Transverse colon (tissue), 4 donors: ENCODE measurements around the gene VSIG2. TPM values are rescaled to one million over a fixed set of nuclear protein-coding genes. Genes with fewer than 3 reads are reported as not detected.

ENCODE experiments used
- DNase-seq: peaks from one replicate; pipeline ENCODE4 v3.0.0-alpha.2; 2019
- H3K27ac ChIP-seq, 4 donors: fragments of 200-600 bp; sonication (generic); 2 replicates each; pipeline ENCODE4 v1.5.1; 2016 to 2018; ENCODE audit warnings: inconsistent platforms in 4 of 4
- H3K27me3 ChIP-seq: fragments of 200-600 bp; sonication (generic); 2 replicates; pipeline ENCODE4 v1.5.1; 2017; ENCODE audit warnings: inconsistent platforms
- H3K36me3 ChIP-seq, 4 donors: fragments of 200-600 bp; sonication (generic); 2 replicates each; pipeline ENCODE4 v1.5.1; 2017 to 2019; ENCODE audit warnings: inconsistent platforms in 4 of 4
- H3K4me1 ChIP-seq, 4 donors: fragments of 200-600 bp; sonication (generic); 2 replicates each; pipeline ENCODE4 v1.5.1; 2017 to 2020; ENCODE audit warnings: inconsistent platforms in 4 of 4
- H3K4me3 ChIP-seq, 4 donors: fragments of 200-600 bp; sonication (generic); 1 replicate in 1 of 4; 2 replicates in 3 of 4; pipeline versions ENCODE4 v1.5.1 to v1.6.1; 2017 to 2019; ENCODE audit warnings: inconsistent platforms in 4 of 4
- H3K9me3 ChIP-seq, 2 donors: fragments of 200-600 bp; sonication (generic); 2 replicates each; pipeline ENCODE4 v1.5.1; 2017 to 2019; ENCODE audit warnings: inconsistent platforms in 2 of 2
- EP300 ChIP-seq: sonication (generic); formaldehyde crosslinking; IDR thresholded peaks from one replicate; pipeline ENCODE4 v1.6.1; 2017; ENCODE audit warnings: antibody characterized with exemption, low read depth
- POLR2A ChIP-seq: fragments of 450-650 bp; IDR thresholded peaks from one replicate; pipeline ENCODE4 v1.6.1; 2016; ENCODE audit warnings: antibody characterized with exemption, mild to moderate bottlenecking, moderate library complexity
- POLR2AphosphoS5 ChIP-seq, 3 donors: sonication (generic); formaldehyde crosslinking; IDR thresholded peaks; one replicate each; pipeline ENCODE4 v1.6.1; 2016; ENCODE audit warnings: antibody characterized with exemption in 3 of 3
- WGBS, 2 donors: methylation state at CpG; one replicate each; pipeline ENCODE4 v1.1.5; 2018; ENCODE audit warnings: low coverage in 1 of 2; 5-methylcytosine and 5-hydroxymethylcytosine counted together
- in situ Hi-C, 4 donors: fragments of 200-750 bp; cut with MboI; loops; one replicate each; pipeline versions ENCODE4 v1.15.0 to v1.15.1; 2017; ENCODE audit warnings: low sequenced_read_pairs in 3 of 4, low pct_ligation_motif_present in 1 of 4, low pct_unique_long_range_greater_than_20kb in 1 of 4
- intact Hi-C: fragments of 100-400 bp; cut with DNase I; formaldehyde crosslinking; loops from one replicate; pipeline ENCODE4 v1.15.1; 2023; ENCODE audit warnings: low total_unique reads
- total RNA-seq, 4 donors: library from RNA; depleted of rRNA; stranded (reverse); fragments of >200 nt; gene quantifications; one replicate each; pipeline ENCODE4 v1.1.0, GENCODE V29; 2016
- TF ChIP-seq, protein P1 (sequence below), 5 experiments: fragments of 200-600 bp in 3 of 5; fragments of 450-650 bp in 2 of 5; sonication (generic) in 3 of 5; IDR thresholded peaks; 1 replicate in 2 of 5; 2 replicates in 3 of 5; pipeline ENCODE4 v1.5.1; 2016 to 2017; ENCODE audit warnings: antibody characterized with exemption in 5 of 5, inconsistent platforms in 3 of 5, mild to moderate bottlenecking in 2 of 5, moderate library complexity in 1 of 5

Gene VSIG2
- total RNA-seq, 4 donors from 2014 or later, result 91.3 to 160 (median 108) TPM

DNA sequence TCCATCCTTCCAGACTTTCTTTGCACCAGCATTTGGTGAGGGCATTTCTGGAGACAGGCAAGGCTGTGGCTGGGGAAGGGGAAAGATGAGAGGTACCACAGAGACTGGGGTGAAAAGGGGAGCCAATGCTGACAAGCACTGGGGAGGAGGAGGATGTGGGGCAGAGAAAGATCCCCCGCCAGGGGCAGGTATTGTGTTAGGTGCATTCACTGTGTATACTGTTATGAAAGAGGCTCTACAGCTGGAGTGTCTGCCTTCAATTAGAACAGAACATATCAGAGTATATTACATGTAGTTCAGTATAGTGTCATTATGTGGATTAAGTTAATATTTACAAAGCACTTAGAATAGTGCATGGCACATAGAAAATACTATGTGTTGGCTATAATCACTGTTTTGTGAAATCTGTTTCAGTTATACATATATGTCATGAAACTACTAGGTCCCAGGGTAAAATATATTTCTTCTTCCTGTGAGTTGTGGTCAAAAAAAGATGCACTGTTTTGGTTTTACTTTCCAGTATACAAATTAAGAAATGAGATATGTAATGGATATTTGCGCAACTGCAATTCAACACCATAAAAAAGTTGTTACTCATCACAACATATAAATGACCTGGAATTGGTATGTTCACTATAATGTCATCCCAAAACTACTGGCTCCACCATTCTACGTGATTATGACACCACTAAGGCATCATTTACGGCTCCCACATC is 39.7 kb upstream of the VSIG2 start:
- no peak overlapping the region for H3K4me3 ChIP-seq
- no peaks in the 10 kb centered on the region for H3K36me3 ChIP-seq
- intact Hi-C loops (no loop called here), in situ Hi-C loops (no loop called here)
- no peaks in the 10 kb centered on the region for H3K9me3 ChIP-seq
- H3K4me1 ChIP-seq, result peaks cover 0 to 7% (median 1%) of the 10 kb centered on the region in 4 donors
- H3K27me3 ChIP-seq, result no peaks in the 10 kb centered on the region
- no peak for TF ChIP-seq EP300
- DNase-seq, result no peak
- H3K27ac ChIP-seq, result no peak overlapping the region
- 84% methylated on average over 3 to 4 of the region's 4 CpGs for WGBS, 2 donors

DNA sequence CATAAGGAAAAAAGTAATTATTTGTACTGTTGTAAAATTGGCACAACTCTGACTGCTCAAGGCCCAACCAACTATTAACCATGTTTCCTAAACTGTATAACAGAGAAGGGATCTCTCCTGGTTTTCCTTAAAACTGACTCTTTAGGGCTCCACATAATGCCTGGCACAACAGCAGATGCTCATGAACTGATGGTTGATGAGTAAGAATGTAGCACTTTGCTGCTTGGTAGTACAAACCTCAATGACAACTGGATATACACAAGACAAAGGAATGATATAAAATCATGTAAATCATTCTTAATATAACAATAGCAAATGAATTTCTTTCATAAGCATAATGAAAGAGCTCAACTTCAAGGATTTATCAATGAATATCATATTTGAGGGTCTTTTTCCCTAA is 36.5 kb upstream of the VSIG2 start:
- intact Hi-C loops, result no loop called here
- TF ChIP-seq EP300, result no peak
- no peaks in the 10 kb centered on the region for H3K27me3 ChIP-seq
- no peaks in the 10 kb centered on the region for H3K9me3 ChIP-seq
- no peak overlapping the region for H3K4me3 ChIP-seq
- in situ Hi-C loops, result no loop called here
- no peak overlapping the region for H3K27ac ChIP-seq
- no peaks in the 10 kb centered on the region for H3K36me3 ChIP-seq
- H3K4me1 ChIP-seq, result peaks cover 0 to 9% (median under 1%) of the 10 kb centered on the region in 4 donors
- DNase-seq, result no peak

DNA sequence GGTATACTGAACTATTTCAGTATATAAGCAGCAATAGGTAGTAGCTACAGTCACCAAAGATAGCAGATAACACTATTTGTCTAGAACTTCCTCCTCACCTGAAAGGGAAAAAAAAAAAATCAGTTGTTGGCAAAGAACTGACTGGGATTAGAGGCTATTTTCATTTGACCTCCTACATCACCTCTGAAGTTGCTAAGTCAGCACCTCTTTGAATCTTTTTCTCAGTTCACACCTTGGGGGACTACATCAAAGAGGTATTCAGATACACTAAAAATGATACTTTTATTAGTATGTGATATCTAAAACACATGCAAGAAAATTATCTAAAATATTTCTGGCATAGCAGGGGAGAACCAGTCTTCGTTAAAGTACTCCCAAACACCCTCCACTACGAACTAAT is 32.0 kb upstream of the VSIG2 start:
- peaks cover 0 to 4% (median 0%) of the 10 kb centered on the region in 4 donors for H3K4me1 ChIP-seq
- H3K27ac ChIP-seq, result no peak overlapping the region
- intact Hi-C loops (no loop called here), in situ Hi-C loops (no loop called here)
- TF ChIP-seq POLR2AphosphoS5 (IDR thresholded peaks at IDR 0.05) (no peak), EP300 (no peak), POLR2A (no peak)
- TF ChIP-seq, protein P1, sequence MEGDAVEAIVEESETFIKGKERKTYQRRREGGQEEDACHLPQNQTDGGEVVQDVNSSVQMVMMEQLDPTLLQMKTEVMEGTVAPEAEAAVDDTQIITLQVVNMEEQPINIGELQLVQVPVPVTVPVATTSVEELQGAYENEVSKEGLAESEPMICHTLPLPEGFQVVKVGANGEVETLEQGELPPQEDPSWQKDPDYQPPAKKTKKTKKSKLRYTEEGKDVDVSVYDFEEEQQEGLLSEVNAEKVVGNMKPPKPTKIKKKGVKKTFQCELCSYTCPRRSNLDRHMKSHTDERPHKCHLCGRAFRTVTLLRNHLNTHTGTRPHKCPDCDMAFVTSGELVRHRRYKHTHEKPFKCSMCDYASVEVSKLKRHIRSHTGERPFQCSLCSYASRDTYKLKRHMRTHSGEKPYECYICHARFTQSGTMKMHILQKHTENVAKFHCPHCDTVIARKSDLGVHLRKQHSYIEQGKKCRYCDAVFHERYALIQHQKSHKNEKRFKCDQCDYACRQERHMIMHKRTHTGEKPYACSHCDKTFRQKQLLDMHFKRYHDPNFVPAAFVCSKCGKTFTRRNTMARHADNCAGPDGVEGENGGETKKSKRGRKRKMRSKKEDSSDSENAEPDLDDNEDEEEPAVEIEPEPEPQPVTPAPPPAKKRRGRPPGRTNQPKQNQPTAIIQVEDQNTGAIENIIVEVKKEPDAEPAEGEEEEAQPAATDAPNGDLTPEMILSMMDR (IDR thresholded peaks at IDR 0.05), result no peak
- no peak for DNase-seq
- no peak overlapping the region for H3K4me3 ChIP-seq
- H3K9me3 ChIP-seq, result no peaks in the 10 kb centered on the region
- no peaks in the 10 kb centered on the region for H3K36me3 ChIP-seq
- 78 to 95% methylated on average over 2 of the region's 2 CpGs for WGBS, 2 donors
- no peaks in the 10 kb centered on the region for H3K27me3 ChIP-seq

DNA sequence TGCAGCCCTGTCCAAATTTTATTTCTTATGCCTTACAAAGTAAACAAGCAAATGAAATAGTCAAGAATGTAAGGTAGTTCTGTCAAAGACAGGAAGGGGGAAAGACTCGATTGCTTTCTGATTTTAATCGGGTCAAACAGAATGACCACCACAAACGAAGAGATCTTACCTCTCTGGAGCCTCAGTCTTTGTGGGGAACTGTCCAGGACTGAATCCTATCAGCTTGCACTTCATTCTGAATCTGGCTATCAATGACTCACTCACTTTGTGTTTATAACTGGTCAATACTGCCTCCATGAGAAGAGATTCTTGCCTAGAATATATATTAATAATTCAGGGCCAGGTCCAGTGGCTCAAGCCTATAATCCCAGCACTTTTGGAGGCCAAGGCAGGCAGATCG is 30.9 kb upstream of the VSIG2 start:
- TF ChIP-seq POLR2AphosphoS5 (IDR thresholded peaks at IDR 0.05) (no peak), POLR2A (no peak)
- in situ Hi-C loops (no loop called here), intact Hi-C loops (no loop called here)
- WGBS, 2 donors, result 93 to 100% methylated on average over 1 to 4 of the region's 4 CpGs
- H3K27me3 ChIP-seq, result no peaks in the 10 kb centered on the region
- H3K9me3 ChIP-seq, result no peaks in the 10 kb centered on the region
- H3K4me3 ChIP-seq, result no peak overlapping the region
- peaks cover 0 to 4% (median 0%) of the 10 kb centered on the region in 4 donors for H3K4me1 ChIP-seq
- H3K27ac ChIP-seq, result no peak overlapping the region
- DNase-seq, result no peak
- H3K36me3 ChIP-seq, result no peaks in the 10 kb centered on the region

DNA sequence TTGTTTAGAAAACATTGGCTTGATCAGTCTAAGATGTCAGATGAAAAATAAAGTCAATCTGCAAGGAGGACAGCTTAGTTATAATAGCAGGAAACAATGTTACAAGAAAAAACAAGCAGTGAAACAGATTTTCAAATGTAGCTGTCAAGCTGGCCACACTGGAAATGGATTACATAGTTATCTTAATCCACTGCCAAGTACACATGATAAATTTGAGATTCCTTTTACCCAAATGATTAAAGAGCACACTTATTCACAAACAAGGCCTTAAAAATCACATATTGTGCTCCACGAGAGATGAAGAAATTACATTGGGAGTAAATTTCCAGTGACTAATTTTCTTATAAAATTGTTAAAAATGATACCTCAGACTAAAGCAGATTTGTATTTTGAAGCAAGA is 27.5 kb upstream of the VSIG2 start:
- peaks cover 0 to 4% (median 0%) of the 10 kb centered on the region in 4 donors for H3K4me1 ChIP-seq
- H3K27me3 ChIP-seq, result no peaks in the 10 kb centered on the region
- WGBS, 2 donors, result 77 to 83% methylated on average over 1 of the region's 1 CpG
- DNase-seq, result no peak
- H3K9me3 ChIP-seq, result no peaks in the 10 kb centered on the region
- in situ Hi-C loops, result no loop called here
- TF ChIP-seq, protein P1 (IDR thresholded peaks at IDR 0.05), result no peak
- TF ChIP-seq POLR2AphosphoS5 (IDR thresholded peaks at IDR 0.05) (no peak), POLR2A (no peak), EP300 (no peak)
- H3K27ac ChIP-seq, result no peak overlapping the region
- no peak overlapping the region for H3K4me3 ChIP-seq
- intact Hi-C loops, result no loop called here
- H3K36me3 ChIP-seq, result no peaks in the 10 kb centered on the region

DNA sequence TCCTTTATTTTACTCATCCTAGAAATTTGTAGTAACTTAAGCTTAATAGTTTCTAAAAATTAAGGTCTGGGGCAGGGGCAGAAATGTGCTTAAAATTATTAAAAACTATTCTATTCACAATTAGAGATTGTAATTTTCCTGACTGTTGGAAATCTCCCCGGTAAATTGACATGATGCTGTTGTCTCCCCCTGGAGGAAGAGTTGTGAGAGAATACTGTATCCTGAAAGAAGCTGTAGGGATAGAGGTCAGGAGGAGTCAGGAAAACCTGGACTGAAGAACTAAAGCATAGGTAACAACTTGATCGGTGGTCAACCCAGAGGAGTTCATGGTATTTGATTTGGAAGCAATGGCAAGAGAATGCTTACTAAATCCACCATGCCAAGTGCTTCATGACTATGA is 26.2 kb upstream of the VSIG2 start:
- H3K9me3 ChIP-seq, result no peaks in the 10 kb centered on the region
- no peak overlapping the region for H3K27ac ChIP-seq
- in situ Hi-C loops (no loop called here), intact Hi-C loops (no loop called here)
- DNase-seq, result no peak
- no peaks in the 10 kb centered on the region for H3K4me1 ChIP-seq
- no peaks in the 10 kb centered on the region for H3K27me3 ChIP-seq
- 66 to 68% methylated on average over 2 of the region's 2 CpGs for WGBS, 2 donors
- H3K4me3 ChIP-seq, result no peak overlapping the region
- TF ChIP-seq POLR2AphosphoS5 (IDR thresholded peaks at IDR 0.05), result no peak
- TF ChIP-seq EP300, result no peak
- TF ChIP-seq, protein P1 (IDR thresholded peaks at IDR 0.05), result peak in 4 of 5 experiments; percentile 12 to 38 (median 20)
- H3K36me3 ChIP-seq, result no peaks in the 10 kb centered on the region
